PC-9 (cell line): Measurements from ENCODE around the gene CNP. TPM values are rescaled to one million over a fixed set of nuclear protein-coding genes. Genes with fewer than 3 reads are reported as not detected.

Experiments
- BruUV-seq: library from RNA; stranded (reverse); fragments of 400-500 nt; replicated peaks from 2 replicates; lab custom pipeline; 2021; lab: Mats Ljungman, UMichigan
- CTCF ChIA-PET: fragments of 300-600 bp; sonication (Branson Sonifier 250); formaldehyde crosslinking; loops from one replicate; lab custom pipeline; 2022; ENCODE audit warnings: antibody characterized with exemption; lab: Charles Lee
- POLR2A ChIA-PET: fragments of 300-600 bp; sonication (Branson Sonifier 250); formaldehyde crosslinking; loops from one replicate; lab custom pipeline; 2022; ENCODE audit warnings: antibody characterized with exemption; ENCODE audit not compliant: unreplicated experiment; lab: Charles Lee
- DNase-seq, 2 experiments: peaks; one replicate each; pipeline versions ENCODE4 v3.0.0 to v3.0.0-alpha.2; 2015 to 2022; ENCODE audit warnings: mixed read lengths in 1 of 2
- H2AFZ ChIP-seq: fragments of 200-600 bp; sonication (generic); 2 replicates; pipeline ENCODE4 v1.8.1; 2017; ENCODE audit warnings: antibody characterized with exemption
- H3F3A ChIP-seq: fragments of 200-600 bp; sonication (generic); 2 replicates; pipeline ENCODE4 v1.8.1; 2017; ENCODE audit warnings: antibody characterized with exemption, mild to moderate bottlenecking, low read depth; ENCODE audit not compliant: insufficient read depth
- H3K27ac ChIP-seq: fragments of 200-600 bp; sonication (generic); 2 replicates; pipeline ENCODE4 v1.6.1; 2016; ENCODE audit warnings: mixed run types
- H3K27me3 ChIP-seq: fragments of 200-600 bp; sonication (generic); 2 replicates; pipeline ENCODE4 v1.6.1; 2016; ENCODE audit warnings: low read depth, mixed run types; ENCODE audit not compliant: insufficient read depth
- H3K36me3 ChIP-seq: fragments of 200-600 bp; sonication (generic); 2 replicates; pipeline ENCODE4 v1.6.1; 2016; ENCODE audit warnings: low read depth, mixed run types
- H3K4me1 ChIP-seq: fragments of 200-600 bp; sonication (generic); replicated peaks from 2 replicates; pipeline ENCODE4 v1.6.1; 2016; ENCODE audit warnings: mixed run types; ENCODE audit not compliant: insufficient read depth
- H3K4me2 ChIP-seq: fragments of 200-600 bp; sonication (generic); 2 replicates; pipeline ENCODE4 v1.6.1; 2017; ENCODE audit warnings: mixed run types
- H3K4me3 ChIP-seq: fragments of 200-600 bp; sonication (generic); 2 replicates; pipeline ENCODE4 v1.6.1; 2016; ENCODE audit warnings: mixed run types
- H3K79me2 ChIP-seq: fragments of 200-600 bp; sonication (generic); 2 replicates; pipeline ENCODE4 v1.6.1; 2017; ENCODE audit warnings: low read depth, mixed run types
- H3K9me2 ChIP-seq: fragments of 200-600 bp; sonication (generic); 2 replicates; pipeline ENCODE4 v1.8.1; 2017; ENCODE audit warnings: mild to moderate bottlenecking; ENCODE audit not compliant: insufficient read depth
- H3K9me3 ChIP-seq: fragments of 200-600 bp; sonication (generic); 2 replicates; pipeline ENCODE4 v1.8.1; 2016; ENCODE audit warnings: low read depth; ENCODE audit not compliant: insufficient read depth
- H4K20me1 ChIP-seq: fragments of 200-600 bp; sonication (generic); 2 replicates; pipeline ENCODE4 v1.8.1; 2017; ENCODE audit not compliant: insufficient read depth
- CTCF ChIP-seq: fragments of 200-600 bp; sonication (generic); conservative IDR thresholded peaks from 2 replicates; pipeline ENCODE4 v1.6.1; 2017; ENCODE audit warnings: mixed run types, antibody characterized with exemption, mild to moderate bottlenecking, moderate library complexity
- EZH2 ChIP-seq: fragments of 200-600 bp; sonication (generic); IDR thresholded peaks from 2 replicates; pipeline ENCODE4 v1.8.0; 2017; ENCODE audit warnings: antibody characterized with exemption, low read depth
- intact Hi-C: fragments of 100-400 bp; cut with micrococcal nuclease; formaldehyde crosslinking; loops from one replicate; pipeline ENCODE4 v1.10.0; 2022; ENCODE audit not compliant: unreplicated experiment
- total RNA-seq: library from RNA; stranded (reverse); gene quantifications from 2 replicates; pipeline ENCODE4 v1.2.3, GENCODE V29; 2021

CNP gene
- total RNA-seq, 1 experiment from 2014 or later: 64.7 TPM

- Histone ChIP-seq H3F3A (peaks cover 60% of the 10 kb centered on the region; the same call in 1 of the 2 replicates), H2AFZ (no peak overlapping the region), H3K4me2 (peak overlapping the region; percentile 49; the same call in 1 of the 2 replicates), H3K4me1 (peaks cover 31% of the 10 kb centered on the region), H4K20me1 (peaks cover 26% of the 10 kb centered on the region), H3K9me3 (no peaks in the 10 kb centered on the region), H3K79me2 (0 out of 2 replicates have a peak, but pooled peaks cover 5% of the 10 kb centered on the region), H3K27me3 (no peaks in the 10 kb centered on the region), H3K9me2 (no peaks in the 10 kb centered on the region), H3K27ac (peak overlapping the region; percentile 44; the same call in 1 of the 2 replicates), H3K4me3 (no peak overlapping the region), H3K36me3 (peaks cover 23% of the 10 kb centered on the region)
- intact Hi-C loops: no loop called here
- no TSS peak for BruUV-seq
- no peak for DNase-seq
- CTCF ChIA-PET: no interaction called here
- POLR2A ChIA-PET: interaction anchor here (0.6 to 0.7 kb wide), 2 partner anchors 11 to 138 kb away, joined by 3 read pairs; no protein-coding TSS in a partner anchor
- TF ChIP-seq EZH2 (no peak), CTCF (no peak)
These were observed 6.8 kb downstream of the CNP start for GRCh38 chr17:41973408-41973811.

GRCh38 chr17:41974031-41974430, 7.4 kb downstream of the CNP start:
- TF ChIP-seq CTCF (no peak), EZH2 (no peak)
- POLR2A ChIA-PET: interaction anchor here (0.7 kb wide), 1 partner anchor 133 kb away, joined by 5 read pairs; no protein-coding TSS in a partner anchor
- BruUV-seq: no TSS peak
- H3K9me3 ChIP-seq: no peaks in the 10 kb centered on the region
- peaks cover 58% of the 10 kb centered on the region; the same call in 1 of the 2 replicates for H3F3A ChIP-seq
- intact Hi-C loops: no loop called here
- peaks cover 27% of the 10 kb centered on the region for H3K36me3 ChIP-seq
- H3K27ac ChIP-seq: no peak overlapping the region
- no peak overlapping the region for H3K4me3 ChIP-seq
- H3K9me2 ChIP-seq: no peaks in the 10 kb centered on the region
- H3K27me3 ChIP-seq: no peaks in the 10 kb centered on the region
- H2AFZ ChIP-seq: no peak overlapping the region
- H4K20me1 ChIP-seq: peaks cover 26% of the 10 kb centered on the region
- 0 out of 2 replicates have a peak, but pooled peaks cover 5% of the 10 kb centered on the region for H3K79me2 ChIP-seq
- no peak for DNase-seq
- no peak overlapping the region for H3K4me2 ChIP-seq
- H3K4me1 ChIP-seq: peaks cover 32% of the 10 kb centered on the region
- CTCF ChIA-PET: no interaction called here

GRCh38 chr17:41974658-41975057, 8.1 kb downstream of the CNP start:
- ChIA-PET CTCF (no interaction called here), POLR2A (interaction anchor here (0.7 kb wide), 1 partner anchor 132 kb away, joined by 5 read pairs; no protein-coding TSS in a partner anchor)
- Histone ChIP-seq H3F3A (peaks cover 52% of the 10 kb centered on the region; the same call in 1 of the 2 replicates), H3K4me1 (peaks cover 32% of the 10 kb centered on the region), H3K9me3 (no peaks in the 10 kb centered on the region), H3K4me3 (no peak overlapping the region), H3K79me2 (0 out of 2 replicates have a peak, but pooled peaks cover 5% of the 10 kb centered on the region), H3K9me2 (no peaks in the 10 kb centered on the region), H3K27me3 (no peaks in the 10 kb centered on the region), H3K27ac (no peak overlapping the region), H3K4me2 (no peak overlapping the region), H4K20me1 (peaks cover 26% of the 10 kb centered on the region), H3K36me3 (peaks cover 27% of the 10 kb centered on the region), H2AFZ (no peak overlapping the region)
- TF ChIP-seq CTCF (no peak), EZH2 (no peak)
- no peak for DNase-seq
- BruUV-seq: no TSS peak
- intact Hi-C loops: no loop called here
